ENCODE data around the gene FASTKD3. TPM values are rescaled to one million over a fixed set of nuclear protein-coding genes. Genes with fewer than 3 reads are reported as not detected.
"Not testable (repeated sequence)": the region's sequence is repeated elsewhere in the genome, so short reads cannot be mapped to it uniquely, and the experiment has no call there.

FASTKD3 gene, protein sequence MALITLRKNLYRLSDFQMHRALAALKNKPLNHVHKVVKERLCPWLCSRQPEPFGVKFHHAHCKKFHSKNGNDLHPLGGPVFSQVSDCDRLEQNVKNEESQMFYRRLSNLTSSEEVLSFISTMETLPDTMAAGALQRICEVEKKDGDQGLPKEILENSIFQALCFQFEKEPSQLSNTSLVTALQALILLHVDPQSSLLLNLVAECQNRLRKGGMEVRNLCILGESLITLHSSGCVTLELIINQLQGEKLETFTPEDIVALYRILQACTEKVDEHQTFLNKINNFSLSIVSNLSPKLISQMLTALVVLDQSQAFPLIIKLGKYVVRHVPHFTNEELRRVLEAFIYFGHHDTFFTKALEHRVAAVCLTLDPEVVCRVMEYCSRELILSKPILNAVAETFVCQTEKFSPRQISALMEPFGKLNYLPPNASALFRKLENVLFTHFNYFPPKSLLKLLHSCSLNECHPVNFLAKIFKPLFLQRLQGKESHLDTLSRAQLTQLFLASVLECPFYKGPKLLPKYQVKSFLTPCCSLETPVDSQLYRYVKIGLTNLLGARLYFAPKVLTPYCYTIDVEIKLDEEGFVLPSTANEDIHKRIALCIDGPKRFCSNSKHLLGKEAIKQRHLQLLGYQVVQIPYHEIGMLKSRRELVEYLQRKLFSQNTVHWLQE
- total RNA-seq (1 to 10 TPM; 4.3 to 7.4 (median 5.8) TPM), polyA plus RNA-seq (10 to 100 TPM in 1 of 2 donors, 1 to 10 TPM in 1; 6.1 to 11.5 TPM)
- long read RNA-seq, donor 1, partial matches to known transcripts: 1 of 3 reads
- long read RNA-seq, donor 1, other reads (novel, unspliced or antisense): 2 of 3 reads
- long read RNA-seq, donor 2, transcript FASTKD3-201 (7 exons, 2,402 nt): major isoform, 5 of 16 reads
- long read RNA-seq, donor 2, partial matches to known transcripts: 7 of 16 reads
- long read RNA-seq, donor 2, other reads (novel, unspliced or antisense): 1 of 16 reads
- long read RNA-seq, donor 3, partial matches to known transcripts: 2 of 8 reads
- long read RNA-seq, donor 3, other reads (novel, unspliced or antisense): 2 of 8 reads

DNA sequence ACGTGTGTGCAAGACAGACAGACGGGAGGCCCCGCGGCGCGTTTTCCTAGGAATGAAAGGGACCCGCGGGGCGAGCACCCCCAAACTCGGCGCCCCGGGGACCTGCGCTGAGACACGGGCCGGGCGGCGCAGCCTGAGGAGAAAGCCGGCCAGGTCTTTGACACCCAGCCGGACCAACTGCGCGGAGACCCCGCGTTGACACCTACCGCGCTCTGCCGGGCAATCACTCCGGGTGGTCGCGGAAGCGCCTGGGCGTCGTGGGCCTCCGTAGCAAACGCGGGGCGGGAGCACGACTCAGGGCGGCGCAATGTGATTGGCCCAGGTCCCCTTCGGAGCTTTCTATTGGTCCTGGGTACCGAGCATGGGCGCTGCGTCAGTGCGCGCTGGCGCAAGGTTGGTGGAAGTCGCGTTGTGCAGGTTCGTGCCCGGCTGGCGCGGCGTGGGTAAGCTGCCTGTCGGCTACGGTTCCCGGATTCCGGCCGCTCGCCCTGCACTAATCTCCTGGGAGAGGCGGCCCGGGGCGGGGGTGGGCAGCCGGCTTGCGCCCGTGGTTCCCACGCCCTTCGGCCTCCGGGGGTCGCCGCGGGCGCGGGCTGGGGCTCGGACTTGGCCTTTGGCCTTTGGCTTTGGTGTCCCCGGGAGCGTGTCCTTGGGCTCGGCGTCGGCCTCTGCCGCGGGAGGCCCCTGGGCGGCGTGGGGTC is at the start of gene FASTKD3, which contains the start of gene MTRR:
TSS of gene FASTKD3 (minus strand) at position 259 of the 701 bp plus-strand sequence. CDS start 948 bp downstream, outside the sequence.
TSS of gene MTRR (plus strand) at position 376 of the 701 bp plus-strand sequence. CDS start 1,647 bp downstream, outside the sequence.
- DNase-seq: peak; percentile 93 to 96 (median 95)
- TF ChIP-seq, protein P1, sequence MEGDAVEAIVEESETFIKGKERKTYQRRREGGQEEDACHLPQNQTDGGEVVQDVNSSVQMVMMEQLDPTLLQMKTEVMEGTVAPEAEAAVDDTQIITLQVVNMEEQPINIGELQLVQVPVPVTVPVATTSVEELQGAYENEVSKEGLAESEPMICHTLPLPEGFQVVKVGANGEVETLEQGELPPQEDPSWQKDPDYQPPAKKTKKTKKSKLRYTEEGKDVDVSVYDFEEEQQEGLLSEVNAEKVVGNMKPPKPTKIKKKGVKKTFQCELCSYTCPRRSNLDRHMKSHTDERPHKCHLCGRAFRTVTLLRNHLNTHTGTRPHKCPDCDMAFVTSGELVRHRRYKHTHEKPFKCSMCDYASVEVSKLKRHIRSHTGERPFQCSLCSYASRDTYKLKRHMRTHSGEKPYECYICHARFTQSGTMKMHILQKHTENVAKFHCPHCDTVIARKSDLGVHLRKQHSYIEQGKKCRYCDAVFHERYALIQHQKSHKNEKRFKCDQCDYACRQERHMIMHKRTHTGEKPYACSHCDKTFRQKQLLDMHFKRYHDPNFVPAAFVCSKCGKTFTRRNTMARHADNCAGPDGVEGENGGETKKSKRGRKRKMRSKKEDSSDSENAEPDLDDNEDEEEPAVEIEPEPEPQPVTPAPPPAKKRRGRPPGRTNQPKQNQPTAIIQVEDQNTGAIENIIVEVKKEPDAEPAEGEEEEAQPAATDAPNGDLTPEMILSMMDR (IDR thresholded peaks at IDR 0.05): no peak
- peak in 1 of 2 donors; percentile 79 for TF ChIP-seq POLR2A (IDR thresholded peaks at IDR 0.05)
- peak within 1 kb of the TSS; percentile 67 to 98 (median 96) for H3K4me3 ChIP-seq
- peaks cover 0 to 36% (median 24%) of the 10 kb centered on the region in 9 donors for H3K36me3 ChIP-seq
- H3K9me3 ChIP-seq: no peaks in the 10 kb centered on the region
- peak; percentile 100 for ATAC-seq
- peak within 1 kb of the TSS in 11 of 12 donors; percentile 74 to 90 (median 85) for H3K27ac ChIP-seq
- peaks cover 0 to 46% (median 27%) of the 10 kb centered on the region in 12 donors for H3K4me1 ChIP-seq
- H3K27me3 ChIP-seq: no peaks in the 10 kb centered on the region
- intact Hi-C loops (cut with DNase I): no loop called here
- 0 to 1% (median 0%) methylated on average over 23 to 83 of the region's 83 CpGs for WGBS, 4 donors

DNA sequence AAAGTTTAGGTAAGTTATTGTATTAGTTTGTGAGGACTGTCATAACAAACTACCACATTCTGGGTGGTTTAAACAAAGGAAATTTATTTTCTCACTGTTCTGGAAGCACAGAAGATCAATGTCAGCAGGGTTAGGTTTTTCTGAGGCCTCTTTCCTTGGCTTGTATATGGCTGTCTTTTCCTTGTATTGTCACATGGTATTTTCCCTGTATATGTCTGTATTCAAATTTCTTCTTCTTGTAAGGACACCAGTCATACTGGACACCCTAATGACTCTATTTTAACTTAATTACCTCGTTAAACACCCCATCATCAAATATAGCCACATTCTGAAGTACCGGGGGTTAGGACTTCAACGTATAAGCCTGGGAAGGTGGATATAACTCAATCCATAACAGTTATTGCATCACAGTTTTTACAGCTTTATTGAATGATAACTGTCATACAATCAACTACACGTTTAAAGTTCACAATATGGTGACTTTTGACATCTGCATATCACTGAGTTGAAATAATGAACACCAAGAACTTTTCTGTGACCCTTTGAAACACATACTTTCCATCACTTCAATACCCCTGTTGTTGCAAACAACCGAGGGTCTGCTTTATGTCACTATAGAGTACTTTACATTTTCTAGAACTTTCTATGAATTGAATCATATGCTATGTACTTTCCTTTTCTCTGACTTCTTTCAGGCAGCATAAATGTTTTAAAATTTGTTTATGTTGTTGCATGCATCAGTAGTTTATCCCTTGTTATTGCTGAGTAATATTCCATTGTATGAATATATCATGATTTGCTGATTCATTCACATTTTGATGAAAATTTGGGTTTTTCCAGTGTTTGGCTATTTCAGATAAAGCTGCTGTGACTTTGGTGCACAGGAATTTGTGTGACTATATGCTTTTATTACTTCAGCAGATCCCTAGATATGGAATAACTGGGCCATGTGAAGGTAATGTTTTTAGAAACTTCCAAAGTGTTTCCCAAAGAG is 48.6 kb upstream of the FASTKD3 start:
- intact Hi-C loops (cut with DNase I): no loop called here
- H3K4me1 ChIP-seq: no peaks in the 10 kb centered on the region
- no peak overlapping the region for H3K4me3 ChIP-seq
- TF ChIP-seq, protein P1 (IDR thresholded peaks at IDR 0.05): no peak
- TF ChIP-seq POLR2A (IDR thresholded peaks at IDR 0.05): no peak
- H3K27me3 ChIP-seq: no peaks in the 10 kb centered on the region
- no peaks in the 10 kb centered on the region for H3K36me3 ChIP-seq
- WGBS, 4 donors: 56 to 78% (median 68%) methylated on average over 5 of the region's 5 CpGs
- DNase-seq (no peak), ATAC-seq (no peak)
- no peak overlapping the region for H3K27ac ChIP-seq
- peaks cover 0 to 26% (median 4%) of the 10 kb centered on the region in 12 donors for H3K9me3 ChIP-seq

DNA sequence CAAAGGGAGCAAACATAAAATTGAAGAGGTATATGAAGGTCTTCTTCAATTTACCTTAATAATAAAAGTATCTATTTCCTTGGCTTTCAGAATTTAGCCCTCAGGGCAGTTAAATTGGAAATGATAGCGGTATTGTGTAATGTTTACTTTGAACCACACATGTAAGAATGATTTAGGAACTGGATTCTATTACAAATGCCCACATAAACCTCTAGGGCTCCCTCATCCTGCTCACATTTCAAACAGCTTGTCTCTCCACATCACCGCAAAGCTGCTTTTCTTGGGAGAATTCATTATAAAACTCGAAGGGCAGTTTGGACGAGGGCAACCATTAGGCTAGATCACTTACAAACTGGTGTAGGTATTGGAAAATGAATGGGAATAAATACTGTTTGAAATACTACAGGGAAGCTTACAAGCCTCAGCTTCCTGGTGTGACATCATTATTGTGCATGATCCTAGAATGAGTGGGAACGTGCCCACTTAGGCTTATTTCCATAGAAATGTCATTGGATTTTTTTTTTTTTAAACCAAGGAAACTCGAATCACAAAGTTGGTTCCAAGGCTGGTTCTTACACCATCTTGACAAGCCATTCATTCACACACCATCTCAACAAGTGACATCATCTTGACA is 47.5 kb upstream of the FASTKD3 start:
- Histone ChIP-seq H3K27ac (no peak overlapping the region), H3K36me3 (no peaks in the 10 kb centered on the region), H3K4me1 (no peaks in the 10 kb centered on the region), H3K4me3 (no peak overlapping the region), H3K27me3 (no peaks in the 10 kb centered on the region), H3K9me3 (peaks cover 0 to 34% (median 5%) of the 10 kb centered on the region in 12 donors)
- intact Hi-C loops (cut with DNase I): no loop called here
- DNase-seq: no peak
- TF ChIP-seq POLR2A (IDR thresholded peaks at IDR 0.05): no peak
- TF ChIP-seq, protein P1 (IDR thresholded peaks at IDR 0.05): no peak
- ATAC-seq: no peak
- WGBS, 4 donors: 72 to 83% (median 81%) methylated on average over 6 of the region's 6 CpGs

DNA sequence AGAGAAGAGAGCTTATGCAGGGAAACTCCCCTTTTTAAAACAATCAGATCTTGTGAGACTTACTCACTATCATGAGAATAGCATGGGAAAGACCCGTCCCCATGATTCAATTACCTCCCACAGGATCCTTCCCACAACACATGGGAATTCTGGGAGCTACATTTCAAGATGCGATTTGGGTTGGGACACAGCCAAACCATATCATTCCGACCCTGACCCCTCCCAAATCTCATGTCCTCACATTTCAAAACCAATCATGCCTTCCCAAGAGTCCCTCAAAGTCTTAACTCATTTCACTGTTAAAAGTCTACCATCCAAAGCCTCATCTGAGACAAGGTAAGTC is 42.6 kb upstream of the FASTKD3 start:
- not testable (repeated sequence) for ATAC-seq, H3K27me3 ChIP-seq
- H3K36me3 ChIP-seq: peaks cover 0 to 33% (median 3%) of the 10 kb centered on the region in 9 donors

More for the DNA sequence above, 42.6 kb upstream of the FASTKD3 start:
- H3K27ac ChIP-seq; H3K4me1 ChIP-seq; intact Hi-C loops (cut with DNase I); H3K4me3 ChIP-seq; DNase-seq: not testable (repeated sequence)
- WGBS, 4 donors: 67 to 85% (median 81%) methylated on average over 3 of the region's 3 CpGs
- H3K9me3 ChIP-seq: peaks cover 0 to 55% (median 19%) of the 10 kb centered on the region in 12 donors
